HL-60 (cell line): ENCODE data around the gene ZNF593OS.

Experiments
- DNase-seq, 2 experiments: peaks; one replicate each; pipeline ENCODE4 v3.0.0-alpha.2; 2010 to 2020; ENCODE audit warnings: low read depth in 1 of 2, low spot score in 1 of 2
- H3K27ac ChIP-seq: fragments of 250-450 bp; sonication (Bioruptor Pico); replicated peaks from 2 replicates; pipeline ENCODE4 v1.5.1; 2020; ENCODE audit warnings: mild to moderate bottlenecking, moderate library complexity
- H3K27me3 ChIP-seq: fragments of 250-450 bp; sonication (Bioruptor Pico); 2 replicates; pipeline ENCODE4 v1.5.1; 2021; ENCODE audit warnings: mild to moderate bottlenecking, moderate library complexity; ENCODE audit not compliant: insufficient read depth, poor library complexity, severe bottlenecking
- H3K4me3 ChIP-seq: replicated peaks from 2 replicates; pipeline ENCODE4 v1.5.1; 2011; ENCODE audit warnings: mild to moderate bottlenecking, control low read depth, low read length; ENCODE audit not compliant: insufficient read depth
- CTCF ChIP-seq: IDR thresholded peaks from one replicate; pipeline ENCODE4 v1.5.1; 2011; ENCODE audit warnings: low read length, control low read depth, inconsistent platforms; ENCODE audit not compliant: insufficient read depth
- GABPA ChIP-seq: IDR thresholded peaks from 2 replicates; pipeline ENCODE4 v1.6.1; 2012; ENCODE audit warnings: low read depth
- POLR2AphosphoS5 ChIP-seq: IDR thresholded peaks from 2 replicates; pipeline ENCODE4 v1.6.1; 2012; ENCODE audit warnings: low read depth
- REST ChIP-seq: IDR thresholded peaks from 2 replicates; pipeline ENCODE4 v1.6.1; 2012; ENCODE audit warnings: low read depth; ENCODE audit not compliant: insufficient replicate concordance
- SPI1 ChIP-seq: IDR thresholded peaks from 2 replicates; pipeline ENCODE4 v1.6.1; 2012; ENCODE audit warnings: low read depth, mild to moderate bottlenecking, borderline replicate concordance

The ZNF593OS gene

GRCh38 chr1:26126321-26127084 is 45.1 kb downstream of the ZNF593OS start:
- TF ChIP-seq GABPA: 0 out of 2 replicates have a peak, but pooled peaks have one; percentile 21
- peak; percentile 62 for TF ChIP-seq POLR2AphosphoS5
- no peak for TF ChIP-seq REST
- Histone ChIP-seq H3K27me3 (no peaks in the 10 kb centered on the region), H3K27ac (peak overlapping the region; percentile 90), H3K4me3 (0 out of 2 replicates have a peak overlapping the region, but pooled peaks have one; percentile 10)
- DNase-seq: peak; percentile 83 to 93

- no peak for DNase-seq
- TF ChIP-seq CTCF: no peak
- no peak for TF ChIP-seq REST
- no peak for TF ChIP-seq SPI1
- TF ChIP-seq POLR2AphosphoS5: no peak
- no peak for TF ChIP-seq GABPA
- Histone ChIP-seq H3K4me3 (no peak overlapping the region), H3K27me3 (no peaks in the 10 kb centered on the region), H3K27ac (peak overlapping the region; percentile 90)
Observed at GRCh38 chr1:26125946-26126320, 45.7 kb downstream of the ZNF593OS start.

GRCh38 chr1:26125382-26125781 is 46.2 kb downstream of the ZNF593OS start:
- TF ChIP-seq CTCF (no peak), GABPA (no peak), SPI1 (no peak), POLR2AphosphoS5 (no peak), REST (no peak)
- H3K27me3 ChIP-seq: no peaks in the 10 kb centered on the region
- no peak overlapping the region for H3K4me3 ChIP-seq
- no peak for DNase-seq
- H3K27ac ChIP-seq: peak overlapping the region; percentile 90
